ENCODE measurements around the gene P2RX2. TPM values are rescaled to one million over a fixed set of nuclear protein-coding genes. Genes with fewer than 3 reads are reported as not detected.

The P2RX2 gene
- total and polyA plus RNA-seq, 2 experiments from 2014 or later, result not detected

GRCh38 chr12:132619386-132620112 is 973 bp downstream of the P2RX2 start:
- Histone ChIP-seq H3K4me1 (ENCODE audit: low read depth) (no peaks in the 10 kb centered on the region), H3K4me3 (no peak overlapping the region), H3K9me3 (ENCODE audit: low read depth) (no peaks in the 10 kb centered on the region), H3K27ac (no peak overlapping the region), H3K36me3 (no peaks in the 10 kb centered on the region), H3K27me3 (peaks cover 58% of the 10 kb centered on the region)
- DNase-seq (ENCODE audit: low read depth in 1 of 2, low spot score in 1 of 2), result no peak
- TF ChIP-seq CTCF (IDR thresholded peaks at IDR 0.05; ENCODE audit: low read depth, low read length), result no peak

DNA sequence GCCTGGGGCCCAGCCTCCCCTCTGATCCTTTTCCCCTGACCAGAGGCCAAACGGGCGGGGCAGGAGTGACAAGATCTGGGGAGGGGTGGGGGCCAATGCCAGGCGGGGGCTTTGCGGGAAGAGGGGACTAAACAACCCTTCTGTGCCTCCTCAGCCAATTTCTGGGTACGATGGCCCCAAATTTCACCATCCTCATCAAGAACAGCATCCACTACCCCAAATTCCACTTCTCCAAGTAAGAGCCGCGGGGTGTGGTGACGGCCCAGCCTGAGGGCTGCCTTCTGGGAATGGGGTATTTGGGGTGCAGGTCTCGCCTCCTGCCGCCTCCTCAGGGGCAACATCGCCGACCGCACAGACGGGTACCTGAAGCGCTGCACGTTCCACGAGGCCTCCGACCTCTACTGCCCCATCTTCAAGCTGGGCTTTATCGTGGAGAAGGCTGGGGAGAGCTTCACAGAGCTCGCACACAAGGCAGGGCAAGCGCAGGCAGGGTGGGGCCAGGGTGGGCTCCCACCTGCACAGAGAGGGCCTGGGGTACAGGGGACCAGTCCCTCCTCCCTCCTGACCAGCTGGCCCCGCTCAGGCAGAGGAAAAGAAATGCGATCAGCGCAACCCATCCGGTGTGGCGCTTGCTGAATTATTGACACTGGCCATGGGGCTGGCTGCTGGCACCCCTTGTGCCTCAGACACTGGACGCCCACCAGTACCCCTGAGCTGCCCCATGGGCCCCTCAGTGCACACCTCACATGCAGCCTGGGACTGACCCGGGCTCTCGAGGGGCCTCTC is 1.7 kb downstream of the P2RX2 start:
- Histone ChIP-seq H3K36me3 (no peaks in the 10 kb centered on the region), H3K4me1 (ENCODE audit: low read depth) (no peaks in the 10 kb centered on the region), H3K27me3 (peaks cover 54% of the 10 kb centered on the region), H3K4me3 (no peak overlapping the region), H3K27ac (no peak overlapping the region), H3K9me3 (ENCODE audit: low read depth) (no peaks in the 10 kb centered on the region)
- DNase-seq (ENCODE audit: low read depth in 1 of 2, low spot score in 1 of 2), result no peak
- TF ChIP-seq CTCF (IDR thresholded peaks at IDR 0.05; ENCODE audit: low read depth, low read length), result no peak

DNA sequence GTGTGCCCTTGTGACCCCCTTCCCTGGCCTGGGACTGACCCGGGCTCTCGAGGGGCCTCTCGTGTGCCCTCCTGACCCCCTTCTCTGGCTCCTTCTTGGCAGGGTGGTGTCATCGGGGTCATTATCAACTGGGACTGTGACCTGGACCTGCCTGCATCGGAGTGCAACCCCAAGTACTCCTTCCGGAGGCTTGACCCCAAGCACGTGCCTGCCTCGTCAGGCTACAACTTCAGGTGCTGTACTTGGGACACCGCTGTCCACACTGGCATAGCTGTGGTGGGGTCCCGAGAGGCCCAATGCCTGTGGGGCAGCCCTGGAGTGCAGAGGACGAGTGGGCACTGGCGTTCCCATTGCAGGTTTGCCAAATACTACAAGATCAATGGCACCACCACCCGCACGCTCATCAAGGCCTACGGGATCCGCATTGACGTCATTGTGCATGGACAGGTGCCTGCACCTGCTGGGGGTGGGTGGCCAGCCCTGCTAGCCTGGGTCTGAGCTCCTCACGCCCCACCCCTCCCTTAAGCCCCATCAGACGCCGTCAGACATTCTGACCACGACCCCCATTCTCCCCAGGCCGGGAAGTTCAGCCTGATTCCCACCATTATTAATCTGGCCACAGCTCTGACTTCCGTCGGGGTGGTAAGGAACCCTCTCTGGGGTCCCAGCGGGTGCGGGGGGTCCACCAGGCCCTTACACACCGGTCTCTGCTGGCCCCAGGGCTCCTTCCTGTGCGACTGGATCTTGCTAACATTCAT is 2.5 kb downstream of the P2RX2 start:
- no peak overlapping the region for H3K4me3 ChIP-seq
- H3K27me3 ChIP-seq, result peaks cover 46% of the 10 kb centered on the region
- no peaks in the 10 kb centered on the region for H3K36me3 ChIP-seq
- DNase-seq (ENCODE audit: low read depth in 1 of 2, low spot score in 1 of 2), result no peak
- H3K27ac ChIP-seq, result no peak overlapping the region
- H3K9me3 ChIP-seq (ENCODE audit: low read depth), result no peaks in the 10 kb centered on the region
- TF ChIP-seq CTCF (IDR thresholded peaks at IDR 0.05; ENCODE audit: low read depth, low read length), result no peak
- H3K4me1 ChIP-seq (ENCODE audit: low read depth), result no peaks in the 10 kb centered on the region

- no peaks in the 10 kb centered on the region for H3K9me3 ChIP-seq (ENCODE audit: low read depth)
- no peak for DNase-seq (ENCODE audit: low read depth in 1 of 2, low spot score in 1 of 2)
- no peak overlapping the region for H3K4me3 ChIP-seq
- TF ChIP-seq CTCF (IDR thresholded peaks at IDR 0.05; ENCODE audit: low read depth, low read length), result no peak
- H3K36me3 ChIP-seq, result no peaks in the 10 kb centered on the region
- H3K4me1 ChIP-seq (ENCODE audit: low read depth), result no peaks in the 10 kb centered on the region
- H3K27ac ChIP-seq, result no peak overlapping the region
- peaks cover 39% of the 10 kb centered on the region for H3K27me3 ChIP-seq
Observed at GRCh38 chr12:132621657-132622435, 3.3 kb downstream of the P2RX2 start.
